Raji (cell line): ENCODE results near the gene VPS41.

Source experiments
- POLR2A ChIP-seq: IDR thresholded peaks from 2 replicates; pipeline ENCODE4 v1.6.1; 2011; ENCODE audit warnings: low read depth, low read length, control low read depth; ENCODE audit not compliant: insufficient read depth

VPS41 gene

DNA sequence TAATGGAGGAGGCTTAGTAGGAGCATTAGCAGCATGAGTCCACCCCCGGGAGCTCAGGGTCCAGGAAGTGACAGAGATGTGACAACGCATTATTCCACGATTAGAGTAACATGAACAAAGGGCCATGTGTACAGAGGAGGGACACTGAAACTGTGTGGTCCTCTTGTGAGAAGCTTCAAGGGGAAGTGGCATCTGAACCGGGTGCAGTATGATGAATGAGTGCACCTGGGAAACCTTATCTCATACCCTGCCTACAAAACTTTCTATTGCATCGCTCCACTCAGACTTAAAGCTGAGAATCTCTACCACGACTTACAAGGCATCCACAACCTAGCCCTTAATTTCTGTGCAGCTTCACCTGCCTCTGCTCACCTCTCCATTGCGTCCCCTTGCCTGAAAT, 162.6 kb downstream of the VPS41 start:
- no peak for TF ChIP-seq POLR2A

DNA sequence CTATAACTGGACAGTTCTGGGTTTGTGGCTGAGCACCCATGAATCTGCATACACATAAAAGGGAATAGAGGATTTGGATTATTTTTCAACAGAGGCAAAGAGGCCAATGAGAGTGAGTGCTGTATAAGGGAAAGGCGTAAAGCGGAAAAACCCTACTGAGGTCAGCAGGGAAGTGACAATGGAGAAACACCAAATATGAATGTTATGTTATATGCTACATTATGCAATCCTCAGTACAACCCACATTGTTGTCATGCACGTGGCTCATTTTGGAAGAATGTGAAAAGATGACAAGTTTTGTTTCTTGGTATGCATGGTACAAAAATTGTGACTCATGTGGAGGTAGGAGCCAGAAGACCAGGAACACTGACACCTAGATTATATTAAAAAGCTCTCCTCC, 164.2 kb downstream of the VPS41 start:
- no peak for TF ChIP-seq POLR2A

DNA sequence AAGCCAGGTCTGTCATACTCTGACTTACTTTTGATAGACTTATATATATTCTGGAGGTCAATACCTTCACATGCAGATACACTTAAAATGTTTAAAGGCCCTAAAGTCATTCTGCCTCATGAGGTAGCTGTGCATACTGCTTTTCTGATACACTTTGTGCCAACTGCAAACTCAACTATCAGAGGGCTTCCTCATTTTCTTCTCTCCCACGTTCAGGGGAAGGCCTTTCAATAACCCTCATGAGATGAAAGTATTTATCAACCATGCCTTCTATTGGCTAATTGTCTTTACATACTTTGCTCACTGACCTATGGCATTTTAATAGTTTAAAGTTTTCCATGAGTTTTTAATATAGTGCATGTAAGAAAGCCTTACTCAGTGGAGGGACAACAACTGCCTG, 165.1 kb downstream of the VPS41 start:
- no peak for TF ChIP-seq POLR2A

DNA sequence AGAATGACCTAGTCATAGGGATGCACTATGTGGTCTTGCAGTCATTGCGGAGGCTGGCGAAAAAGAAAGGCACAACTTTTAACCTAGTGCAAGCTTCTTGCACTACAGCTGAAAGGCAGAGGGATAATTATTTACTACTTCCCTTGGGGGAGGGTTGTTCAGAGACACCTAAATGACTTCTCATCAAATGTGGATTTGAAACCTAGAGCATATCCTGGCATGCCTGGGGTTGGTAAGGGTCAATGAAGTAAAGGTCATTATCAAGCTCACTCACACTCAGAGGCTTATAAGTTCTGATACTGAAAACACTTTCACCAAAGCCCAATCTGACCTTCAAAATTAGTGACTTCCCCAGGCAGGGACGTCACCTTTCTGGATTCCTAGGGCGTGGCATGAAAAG, 168.9 kb downstream of the VPS41 start:
- no peak for TF ChIP-seq POLR2A

DNA sequence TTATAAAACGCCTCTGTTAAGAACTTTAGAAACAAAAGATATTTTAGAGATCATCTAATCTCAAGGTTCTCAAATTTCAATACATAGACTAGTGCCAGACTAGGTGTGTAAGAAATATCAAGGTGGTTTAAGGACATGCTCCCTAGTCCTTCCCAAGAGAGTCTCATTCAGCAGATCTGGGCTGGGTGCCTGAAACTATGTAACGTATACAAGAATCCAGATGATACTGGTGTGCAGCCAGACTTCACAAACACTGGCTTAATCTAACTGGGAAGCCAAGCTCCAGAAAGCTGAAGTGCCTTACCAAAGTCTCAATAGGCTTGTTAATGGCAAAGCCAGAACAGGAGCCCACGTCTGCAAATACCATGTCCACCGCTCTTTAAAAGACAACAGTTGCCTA, 172.9 kb downstream of the VPS41 start:
- no peak for TF ChIP-seq POLR2A

DNA sequence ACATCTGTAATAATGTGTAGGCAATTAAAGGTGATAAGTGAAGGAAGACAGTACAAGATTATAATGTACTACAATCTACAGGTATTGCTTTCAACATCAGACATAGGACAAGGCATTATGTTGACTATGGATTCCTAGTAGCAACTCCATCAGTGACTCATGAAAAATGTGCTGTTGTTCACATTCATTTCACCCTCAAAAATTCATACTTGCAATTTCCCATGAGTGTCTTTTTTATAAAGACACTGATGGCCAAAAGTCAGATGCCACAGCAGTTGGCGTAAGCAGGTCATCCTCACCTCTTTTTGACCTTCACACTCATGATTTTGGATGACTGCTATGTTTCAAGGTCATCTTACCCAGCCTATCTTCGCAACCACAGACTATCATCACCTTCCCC, 177.8 kb downstream of the VPS41 start:
- TF ChIP-seq POLR2A: no peak

DNA sequence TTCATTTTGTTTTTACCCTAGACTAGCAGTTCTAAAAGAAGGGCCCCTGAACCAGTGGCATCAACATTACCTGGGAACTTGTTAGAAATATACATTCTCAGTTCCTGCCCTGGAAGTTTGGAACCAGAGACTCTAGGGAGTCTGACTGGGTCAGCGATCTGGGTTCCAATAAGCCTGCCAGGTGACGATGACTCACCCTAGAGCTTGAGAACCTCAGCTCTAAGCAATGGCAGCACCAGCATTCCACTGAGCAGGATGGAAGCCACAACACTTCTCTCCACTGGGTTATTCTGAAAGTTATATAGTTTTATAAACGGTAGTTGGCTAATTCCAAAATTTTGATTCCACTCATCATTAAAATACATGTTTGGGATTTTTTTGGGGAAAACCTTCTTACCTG, 180.8 kb downstream of the VPS41 start:
- no peak for TF ChIP-seq POLR2A

DNA sequence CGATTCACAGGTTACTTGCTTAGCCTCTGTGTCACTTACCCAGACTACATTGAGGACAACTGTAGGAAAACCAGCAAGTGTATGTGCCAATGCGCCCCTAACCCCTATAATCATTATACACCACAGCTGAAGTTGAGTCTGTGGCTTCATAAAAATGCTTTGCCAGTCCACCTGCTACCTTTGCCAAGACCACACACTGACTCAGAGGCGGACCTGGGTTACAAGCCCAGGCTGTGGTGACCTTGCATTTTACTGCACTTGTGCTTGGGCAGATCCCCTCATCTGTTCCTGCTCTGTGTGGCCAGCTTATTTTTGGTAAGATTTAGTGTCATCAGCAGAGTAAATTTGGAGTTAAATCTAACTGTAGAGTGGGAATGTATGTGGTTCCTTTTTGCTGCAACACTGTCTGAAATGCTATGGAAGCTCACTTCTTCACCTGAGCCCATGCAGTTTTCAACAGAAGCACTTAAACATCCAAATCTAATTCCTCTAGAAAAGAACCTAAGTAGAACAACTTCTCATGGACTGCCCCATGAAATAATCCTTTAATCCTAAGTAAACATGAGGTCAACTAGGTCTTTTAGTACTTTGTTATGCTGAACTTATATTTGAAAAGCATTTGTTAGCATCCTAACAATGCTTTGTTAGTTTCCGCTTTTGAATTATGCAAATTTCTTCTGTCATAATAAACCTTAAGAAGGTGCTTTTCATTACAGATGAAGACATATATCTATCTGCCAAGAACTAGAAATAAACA, 181.6 kb downstream of the VPS41 start:
- TF ChIP-seq POLR2A: no peak

DNA sequence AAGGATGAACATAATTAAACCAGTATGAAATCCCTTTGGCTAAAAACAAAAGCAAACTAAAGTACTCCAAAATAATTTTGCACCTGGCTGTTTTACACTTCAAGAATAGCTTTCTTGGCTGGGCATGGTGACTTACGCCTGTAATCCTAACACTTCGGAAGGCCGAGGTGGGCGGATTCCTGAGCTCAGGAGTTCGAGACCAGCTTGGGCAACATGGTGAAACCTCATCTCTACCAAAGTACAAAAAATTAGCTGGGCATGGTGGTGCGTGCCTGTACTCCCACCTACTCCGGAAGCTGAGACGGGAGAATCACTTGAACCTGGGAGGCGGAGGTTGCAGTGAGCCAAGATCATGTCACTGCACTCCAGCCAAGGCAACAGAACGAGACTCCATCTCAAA, 185.7 kb downstream of the VPS41 start:
- TF ChIP-seq POLR2A: no peak

DNA sequence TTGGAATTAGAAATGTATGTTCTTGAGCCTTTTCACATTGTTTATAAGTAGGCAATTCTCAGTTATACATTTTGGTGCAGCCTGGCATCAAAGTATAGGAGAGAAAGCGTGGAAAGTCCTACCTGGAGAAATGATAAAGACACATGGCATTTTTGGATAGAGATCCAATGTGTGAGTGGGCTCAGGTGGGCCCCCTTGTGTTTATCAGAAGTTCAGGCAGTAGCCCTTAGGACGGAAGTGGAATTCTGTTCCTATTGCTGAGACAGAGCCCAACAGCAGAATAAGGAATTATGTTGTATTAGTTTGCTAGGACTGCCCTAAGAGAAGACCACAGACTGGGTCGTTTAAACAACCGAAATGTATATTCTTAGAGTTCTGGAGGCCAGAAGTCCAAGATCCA, 192.6 kb downstream of the VPS41 start:
- TF ChIP-seq POLR2A: no peak

DNA sequence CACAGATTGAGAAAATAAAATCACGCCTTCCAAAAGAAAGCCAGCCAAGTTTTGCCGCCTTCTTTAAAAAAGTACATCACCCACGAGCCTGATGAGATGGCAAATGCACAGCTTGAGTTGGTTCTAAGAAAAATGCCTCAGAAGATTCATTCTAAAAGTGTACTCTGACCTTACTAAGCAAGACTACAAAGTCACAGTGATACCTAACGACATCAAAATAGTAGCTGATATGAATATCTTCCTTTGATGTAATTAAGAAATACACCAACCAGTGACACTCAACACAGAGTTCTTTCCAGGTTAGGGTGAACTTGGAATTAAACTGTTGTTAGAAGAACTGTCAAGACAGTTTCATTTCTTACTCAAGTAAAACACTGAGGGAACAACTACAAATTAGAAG, 199.9 kb downstream of the VPS41 start:
- no peak for TF ChIP-seq POLR2A

DNA sequence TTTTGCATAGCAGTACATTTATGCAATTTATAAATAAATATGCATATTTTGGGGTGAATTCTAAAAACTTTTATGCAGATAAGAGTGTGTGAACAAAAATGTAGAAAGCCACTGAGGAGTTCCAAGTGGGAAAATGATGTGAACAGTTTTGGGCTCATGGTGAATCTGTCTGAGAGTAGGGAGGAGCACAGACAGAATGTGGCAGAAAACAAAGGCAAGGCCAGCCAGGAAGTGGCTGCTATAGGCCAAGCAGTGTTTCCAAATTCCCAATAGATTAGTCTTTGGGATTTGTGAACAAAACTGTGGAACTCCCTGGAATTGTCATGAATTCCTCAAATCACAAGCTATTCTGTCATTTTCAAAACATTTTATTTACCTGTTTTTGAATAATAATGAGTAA, 204.2 kb downstream of the VPS41 start:
- TF ChIP-seq POLR2A: no peak

DNA sequence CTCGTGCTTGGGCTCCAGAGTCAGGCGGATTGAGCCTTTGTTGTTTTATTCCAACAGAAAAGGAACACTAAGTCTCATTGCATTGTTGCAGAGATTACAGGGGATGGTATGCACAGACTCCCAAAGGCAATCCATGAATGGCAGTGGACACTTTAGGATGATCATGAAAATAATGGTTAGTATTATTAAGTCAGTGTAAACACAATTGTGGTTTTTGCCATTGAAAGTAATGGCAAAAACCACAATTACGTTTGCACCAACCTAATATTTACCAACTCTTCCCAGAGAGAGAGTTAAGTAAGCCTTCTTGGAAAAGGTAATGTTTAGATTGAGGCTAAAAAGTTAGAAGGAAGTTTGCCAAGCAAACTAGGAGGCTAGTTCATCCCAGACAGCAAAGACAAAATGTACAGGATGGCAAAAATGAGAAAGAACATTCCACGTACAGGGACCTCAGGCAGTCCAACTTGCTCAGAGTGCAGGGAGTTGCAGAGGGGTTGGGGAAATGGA, 204.9 kb downstream of the VPS41 start:
- TF ChIP-seq POLR2A: no peak

DNA sequence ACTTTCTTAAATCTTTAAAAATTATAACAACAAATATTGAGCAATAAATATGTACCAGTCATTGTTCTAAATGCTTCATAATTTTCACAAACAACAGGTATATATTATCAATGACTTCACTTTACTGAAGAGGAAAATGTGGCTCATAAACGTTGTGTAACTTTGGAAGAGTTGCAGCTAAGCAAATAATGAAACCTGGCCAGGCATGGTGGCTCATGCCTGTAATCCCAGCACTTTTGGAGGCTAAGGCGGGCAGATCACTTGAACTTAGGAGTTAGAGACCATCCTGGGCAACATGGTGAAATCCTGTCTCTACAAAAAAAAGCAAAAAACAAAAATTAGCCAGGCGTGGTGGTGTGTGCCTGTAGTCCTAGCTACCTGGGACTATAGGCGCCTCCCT, 205.9 kb downstream of the VPS41 start:
- no peak for TF ChIP-seq POLR2A

DNA sequence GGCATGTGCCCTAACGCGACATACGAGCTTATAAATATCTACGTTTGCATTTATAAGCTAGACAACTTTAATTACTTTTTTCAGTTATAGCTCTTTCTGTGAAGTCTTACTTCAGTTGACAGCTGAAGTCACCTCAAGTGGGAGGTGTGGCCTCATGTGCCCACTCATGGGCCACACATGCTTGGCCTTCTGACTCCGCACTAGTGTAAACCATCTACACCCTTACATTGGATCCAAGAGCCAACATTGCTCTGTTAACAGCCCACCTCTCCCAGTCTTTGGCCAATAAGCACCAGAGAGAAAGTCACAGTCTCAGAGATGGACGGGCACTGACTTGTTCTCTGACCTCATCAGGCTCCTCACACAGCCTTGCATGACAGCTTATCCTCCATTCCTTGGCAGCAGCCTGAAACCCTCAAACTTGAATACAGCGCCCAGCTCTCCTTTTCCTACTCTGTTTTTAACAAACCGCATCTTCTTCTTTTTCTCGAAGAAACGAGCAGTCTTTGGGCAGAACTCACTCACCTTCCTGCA, 206.9 kb downstream of the VPS41 start:
- no peak for TF ChIP-seq POLR2A

DNA sequence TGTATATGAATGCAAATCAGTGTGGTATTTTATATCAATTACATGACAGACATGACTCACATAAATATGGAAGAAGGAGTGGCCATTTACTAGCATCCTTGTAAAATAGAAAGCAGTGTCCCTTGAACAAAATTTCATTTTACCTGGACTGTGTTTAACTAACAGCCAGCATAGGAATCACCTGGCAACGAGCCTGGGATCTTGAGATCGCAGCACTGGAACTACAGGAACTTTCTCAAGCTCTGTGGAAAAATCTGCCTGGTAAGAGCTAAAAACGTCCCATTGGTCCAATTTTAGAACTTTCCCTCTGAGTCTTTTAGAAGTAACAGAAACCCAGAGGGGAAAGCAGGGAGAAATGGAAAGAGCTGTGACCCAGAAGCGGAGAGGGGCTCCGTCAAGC, 208.9 kb downstream of the VPS41 start:
- TF ChIP-seq POLR2A: no peak

DNA sequence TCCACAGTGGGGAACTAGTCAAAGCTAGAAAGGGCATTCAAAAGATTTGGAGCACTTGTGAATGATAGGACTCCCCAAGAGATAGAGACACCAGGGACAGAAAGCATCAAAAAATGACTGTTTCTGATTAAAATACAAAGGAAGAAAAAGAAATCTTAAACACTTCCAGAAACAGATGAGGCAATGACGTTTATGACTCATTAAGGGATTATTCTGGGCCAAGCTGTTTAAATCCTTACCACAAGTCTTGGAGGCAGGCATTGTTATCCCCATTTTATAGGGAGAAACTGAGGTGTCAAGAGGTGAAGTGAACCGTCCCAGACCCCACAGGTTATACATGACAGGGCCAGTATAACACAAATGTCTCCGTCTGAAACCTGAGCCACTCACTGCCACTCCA, 209.5 kb downstream of the VPS41 start:
- TF ChIP-seq POLR2A: no peak
